ENCODE data around the gene VWA5B2.
A peak's percentile ranks its signal among the peaks of the same experiment; 100 is the strongest.

The VWA5B2 gene

GRCh38 chr3:184230081-184230602, 757 bp downstream of the VWA5B2 start:
- no peak overlapping the region for H2BK120ac ChIP-seq (ENCODE audit: insufficient read depth, low read length, poor library complexity)
- no peaks in the 10 kb centered on the region for H3K79me1 ChIP-seq (ENCODE audit: low read length)
- peaks cover 51% of the 10 kb centered on the region for H3K27me3 ChIP-seq (ENCODE audit: insufficient read depth, low read length)
- no CpG with 5 or more reads among the region's 61 CpGs for WGBS (ENCODE audit: extremely low coverage, insufficient coverage, insufficient read length)
- H3K14ac ChIP-seq (ENCODE audit: low read length), result no peak overlapping the region
- H3K23ac ChIP-seq (ENCODE audit: low read length), result no peak overlapping the region
- no peaks in the 10 kb centered on the region for H3K79me2 ChIP-seq (ENCODE audit: control insufficient read depth, insufficient read depth, low read length, poor library complexity)
- H2AK5ac ChIP-seq (ENCODE audit: low read length), result no peak overlapping the region
- no peak for DNase-seq
- H3K27ac ChIP-seq (ENCODE audit: low read depth, low read length), result no peak overlapping the region
- no peak overlapping the region for H4K8ac ChIP-seq (ENCODE audit: low read depth, low read length)
- H3K9ac ChIP-seq (ENCODE audit: low read length), result no peak overlapping the region
- peaks cover 6% of the 10 kb centered on the region in 2 experiments for H3K4me1 ChIP-seq (ENCODE audit: control insufficient read depth in 1 of 2, insufficient read depth in 2 of 2, low read length in 2 of 2)
- no peak overlapping the region for H3K4ac ChIP-seq (ENCODE audit: low read depth, low read length)
- H2BK12ac ChIP-seq (ENCODE audit: low read length), result no peak overlapping the region
- H3K4me2 ChIP-seq (ENCODE audit: low read length), result peak overlapping the region; percentile 37
- no peaks in the 10 kb centered on the region for H3K36me3 ChIP-seq (ENCODE audit: control insufficient read depth in 1 of 2, insufficient read depth in 2 of 2, low read length in 2 of 2)
- no peak overlapping the region for H4K12ac ChIP-seq (ENCODE audit: low read depth, low read length)
- H3K18ac ChIP-seq (ENCODE audit: low read length), result no peak overlapping the region
- H3K4me3 ChIP-seq (ENCODE audit: low read depth, low read length), result peak overlapping the region; percentile 25
- H2BK5ac ChIP-seq (ENCODE audit: low read depth, low read length, poor library complexity), result no peak overlapping the region
- no peak overlapping the region for H4K91ac ChIP-seq (ENCODE audit: low read depth, low read length)
- peaks cover 2% of the 10 kb centered on the region for H3K9me3 ChIP-seq (ENCODE audit: insufficient read depth, low read depth, low read length)
- no peak overlapping the region for H2AFZ ChIP-seq (ENCODE audit: insufficient read depth, low read length, poor library complexity)

GRCh38 chr3:184230603-184231528, 1.5 kb downstream of the VWA5B2 start:
- Histone ChIP-seq H2BK12ac (ENCODE audit: low read length) (no peak overlapping the region), H4K91ac (ENCODE audit: low read depth, low read length) (no peak overlapping the region), H3K4me3 (ENCODE audit: low read depth, low read length) (no peak overlapping the region), H3K23ac (ENCODE audit: low read length) (no peak overlapping the region), H3K14ac (ENCODE audit: low read length) (no peak overlapping the region), H2BK5ac (ENCODE audit: low read depth, low read length, poor library complexity) (no peak overlapping the region), H3K79me2 (ENCODE audit: control insufficient read depth, insufficient read depth, low read length, poor library complexity) (no peaks in the 10 kb centered on the region), H2AK5ac (ENCODE audit: low read length) (no peak overlapping the region), H2BK120ac (ENCODE audit: insufficient read depth, low read length, poor library complexity) (no peak overlapping the region), H3K4ac (ENCODE audit: low read depth, low read length) (no peak overlapping the region), H4K8ac (ENCODE audit: low read depth, low read length) (no peak overlapping the region), H3K36me3 (ENCODE audit: control insufficient read depth in 1 of 2, insufficient read depth in 2 of 2, low read length in 2 of 2) (no peaks in the 10 kb centered on the region), H3K4me1 (ENCODE audit: control insufficient read depth in 1 of 2, insufficient read depth in 2 of 2, low read length in 2 of 2) (peaks cover 6% of the 10 kb centered on the region in 2 experiments), H4K12ac (ENCODE audit: low read depth, low read length) (no peak overlapping the region), H3K27me3 (ENCODE audit: insufficient read depth, low read length) (peaks cover 51% of the 10 kb centered on the region), H3K4me2 (ENCODE audit: low read length) (peak overlapping the region; percentile 37), H3K79me1 (ENCODE audit: low read length) (no peaks in the 10 kb centered on the region), H3K27ac (ENCODE audit: low read depth, low read length) (no peak overlapping the region), H2AFZ (ENCODE audit: insufficient read depth, low read length, poor library complexity) (peak overlapping the region; percentile 40), H3K9me3 (ENCODE audit: insufficient read depth, low read depth, low read length) (peaks cover 2% of the 10 kb centered on the region), H3K18ac (ENCODE audit: low read length) (no peak overlapping the region), H3K9ac (ENCODE audit: low read length) (no peak overlapping the region)
- no CpG with 5 or more reads among the region's 79 CpGs for WGBS (ENCODE audit: extremely low coverage, insufficient coverage, insufficient read length)
- DNase-seq, result peak; percentile 37 to 77

- no peak overlapping the region for H4K8ac ChIP-seq (ENCODE audit: low read depth, low read length)
- H3K27ac ChIP-seq (ENCODE audit: low read depth, low read length), result no peak overlapping the region
- H4K12ac ChIP-seq (ENCODE audit: low read depth, low read length), result no peak overlapping the region
- no peak overlapping the region for H2AFZ ChIP-seq (ENCODE audit: insufficient read depth, low read length, poor library complexity)
- no peak overlapping the region for H3K23ac ChIP-seq (ENCODE audit: low read length)
- H2BK12ac ChIP-seq (ENCODE audit: low read length), result no peak overlapping the region
- no peak overlapping the region for H4K91ac ChIP-seq (ENCODE audit: low read depth, low read length)
- no peak overlapping the region for H3K4me2 ChIP-seq (ENCODE audit: low read length)
- no peak for DNase-seq
- no peak overlapping the region for H3K14ac ChIP-seq (ENCODE audit: low read length)
- H3K79me2 ChIP-seq (ENCODE audit: control insufficient read depth, insufficient read depth, low read length, poor library complexity), result no peaks in the 10 kb centered on the region
- peaks cover 51% of the 10 kb centered on the region for H3K27me3 ChIP-seq (ENCODE audit: insufficient read depth, low read length)
- H2BK5ac ChIP-seq (ENCODE audit: low read depth, low read length, poor library complexity), result no peak overlapping the region
- H2AK5ac ChIP-seq (ENCODE audit: low read length), result no peak overlapping the region
- no peaks in the 10 kb centered on the region for H3K79me1 ChIP-seq (ENCODE audit: low read length)
- no peak overlapping the region for H3K4me3 ChIP-seq (ENCODE audit: low read depth, low read length)
- H3K18ac ChIP-seq (ENCODE audit: low read length), result no peak overlapping the region
- no CpG with 5 or more reads among the region's 3 CpGs for WGBS (ENCODE audit: extremely low coverage, insufficient coverage, insufficient read length)
- no peak overlapping the region for H3K9ac ChIP-seq (ENCODE audit: low read length)
- peaks cover 2% of the 10 kb centered on the region for H3K9me3 ChIP-seq (ENCODE audit: insufficient read depth, low read depth, low read length)
- no peak overlapping the region for H2BK120ac ChIP-seq (ENCODE audit: insufficient read depth, low read length, poor library complexity)
- no peaks in the 10 kb centered on the region for H3K36me3 ChIP-seq (ENCODE audit: control insufficient read depth in 1 of 2, insufficient read depth in 2 of 2, low read length in 2 of 2)
- no peak overlapping the region for H3K4ac ChIP-seq (ENCODE audit: low read depth, low read length)
- peaks cover 6% of the 10 kb centered on the region in 2 experiments for H3K4me1 ChIP-seq (ENCODE audit: control insufficient read depth in 1 of 2, insufficient read depth in 2 of 2, low read length in 2 of 2)
These were observed 2.3 kb downstream of the VWA5B2 start for GRCh38 chr3:184231671-184232070.

GRCh38 chr3:184233127-184233843, 3.9 kb downstream of the VWA5B2 start:
- no CpG with 5 or more reads among the region's 23 CpGs for WGBS (ENCODE audit: extremely low coverage, insufficient coverage, insufficient read length)
- no peaks in the 10 kb centered on the region for H3K36me3 ChIP-seq (ENCODE audit: control insufficient read depth in 1 of 2, insufficient read depth in 2 of 2, low read length in 2 of 2)
- peaks cover 2% of the 10 kb centered on the region for H3K9me3 ChIP-seq (ENCODE audit: insufficient read depth, low read depth, low read length)
- H2BK120ac ChIP-seq (ENCODE audit: insufficient read depth, low read length, poor library complexity), result no peak overlapping the region
- peaks cover 6% of the 10 kb centered on the region in 2 experiments for H3K4me1 ChIP-seq (ENCODE audit: control insufficient read depth in 1 of 2, insufficient read depth in 2 of 2, low read length in 2 of 2)
- H3K79me2 ChIP-seq (ENCODE audit: control insufficient read depth, insufficient read depth, low read length, poor library complexity), result no peaks in the 10 kb centered on the region
- no peak overlapping the region for H3K23ac ChIP-seq (ENCODE audit: low read length)
- no peak overlapping the region for H3K18ac ChIP-seq (ENCODE audit: low read length)
- no peak overlapping the region for H2BK5ac ChIP-seq (ENCODE audit: low read depth, low read length, poor library complexity)
- H2AK5ac ChIP-seq (ENCODE audit: low read length), result no peak overlapping the region
- no peak overlapping the region for H3K14ac ChIP-seq (ENCODE audit: low read length)
- no peak overlapping the region for H3K4ac ChIP-seq (ENCODE audit: low read depth, low read length)
- H2AFZ ChIP-seq (ENCODE audit: insufficient read depth, low read length, poor library complexity), result no peak overlapping the region
- no peak overlapping the region for H3K9ac ChIP-seq (ENCODE audit: low read length)
- no peak overlapping the region for H3K4me3 ChIP-seq (ENCODE audit: low read depth, low read length)
- no peak overlapping the region for H4K8ac ChIP-seq (ENCODE audit: low read depth, low read length)
- peaks cover 46% of the 10 kb centered on the region for H3K27me3 ChIP-seq (ENCODE audit: insufficient read depth, low read length)
- no peak for DNase-seq
- no peak overlapping the region for H3K4me2 ChIP-seq (ENCODE audit: low read length)
- H3K79me1 ChIP-seq (ENCODE audit: low read length), result no peaks in the 10 kb centered on the region
- H4K12ac ChIP-seq (ENCODE audit: low read depth, low read length), result no peak overlapping the region
- no peak overlapping the region for H4K91ac ChIP-seq (ENCODE audit: low read depth, low read length)
- no peak overlapping the region for H3K27ac ChIP-seq (ENCODE audit: low read depth, low read length)
- no peak overlapping the region for H2BK12ac ChIP-seq (ENCODE audit: low read length)

All from trophoblast cell (in vitro differentiated cells and primary cell).